Activated T-helper 2 cell treated with anti-CD3 and anti-CD28 coated beads, Interferon-gamma antibody, Interleukin-2, Interleukin-4, amounts not matched to agents 10 μg/mL and 5 μg/mL and 100 μg/mL, durations not matched to agents 14 hours and 24 hours and 36 hours (primary cell): ENCODE data around the gene GGA1. TPM values are rescaled to one million over a fixed set of nuclear protein-coding genes. Genes with fewer than 3 reads are reported as not detected.
A peak's percentile ranks its signal among the peaks of the same experiment; 100 is the strongest.

ENCODE experiments used
- DNase-seq: peaks from one replicate; pipeline ENCODE4 v3.0.0; 2021; ENCODE audit warnings: low spot score
- H3K27ac Mint-ChIP-seq: one replicate; pipeline ENCODE4 v1.8.0; 2021; ENCODE audit warnings: mixed read lengths
- H3K27me3 Mint-ChIP-seq: one replicate; pipeline ENCODE4 v1.8.0; 2021; ENCODE audit warnings: low read depth, mixed read lengths
- H3K36me3 Mint-ChIP-seq: one replicate; pipeline ENCODE4 v1.8.0; 2021; ENCODE audit warnings: low read depth, mixed read lengths
- H3K4me1 Mint-ChIP-seq: one replicate; pipeline ENCODE4 v1.8.0; 2021; ENCODE audit warnings: low read depth, mixed read lengths
- H3K4me3 Mint-ChIP-seq: one replicate; pipeline ENCODE4 v1.8.0; 2021; ENCODE audit warnings: low read depth, mild to moderate bottlenecking, moderate library complexity, mixed read lengths
- H3K9me3 Mint-ChIP-seq: one replicate; pipeline ENCODE4 v1.8.0; 2021; ENCODE audit warnings: mixed read lengths
- intact Hi-C: fragments of 100-400 bp; cut with micrococcal nuclease; formaldehyde crosslinking; loops from one replicate; pipeline ENCODE4 v1.15.1; 2023
- total RNA-seq: library from RNA; stranded (reverse); gene quantifications from 2 replicates; pipeline ENCODE4 v1.2.3, GENCODE V29; 2022

GGA1 gene
- total RNA-seq, 1 donor from 2014 or later, result 69.3 TPM

DNA sequence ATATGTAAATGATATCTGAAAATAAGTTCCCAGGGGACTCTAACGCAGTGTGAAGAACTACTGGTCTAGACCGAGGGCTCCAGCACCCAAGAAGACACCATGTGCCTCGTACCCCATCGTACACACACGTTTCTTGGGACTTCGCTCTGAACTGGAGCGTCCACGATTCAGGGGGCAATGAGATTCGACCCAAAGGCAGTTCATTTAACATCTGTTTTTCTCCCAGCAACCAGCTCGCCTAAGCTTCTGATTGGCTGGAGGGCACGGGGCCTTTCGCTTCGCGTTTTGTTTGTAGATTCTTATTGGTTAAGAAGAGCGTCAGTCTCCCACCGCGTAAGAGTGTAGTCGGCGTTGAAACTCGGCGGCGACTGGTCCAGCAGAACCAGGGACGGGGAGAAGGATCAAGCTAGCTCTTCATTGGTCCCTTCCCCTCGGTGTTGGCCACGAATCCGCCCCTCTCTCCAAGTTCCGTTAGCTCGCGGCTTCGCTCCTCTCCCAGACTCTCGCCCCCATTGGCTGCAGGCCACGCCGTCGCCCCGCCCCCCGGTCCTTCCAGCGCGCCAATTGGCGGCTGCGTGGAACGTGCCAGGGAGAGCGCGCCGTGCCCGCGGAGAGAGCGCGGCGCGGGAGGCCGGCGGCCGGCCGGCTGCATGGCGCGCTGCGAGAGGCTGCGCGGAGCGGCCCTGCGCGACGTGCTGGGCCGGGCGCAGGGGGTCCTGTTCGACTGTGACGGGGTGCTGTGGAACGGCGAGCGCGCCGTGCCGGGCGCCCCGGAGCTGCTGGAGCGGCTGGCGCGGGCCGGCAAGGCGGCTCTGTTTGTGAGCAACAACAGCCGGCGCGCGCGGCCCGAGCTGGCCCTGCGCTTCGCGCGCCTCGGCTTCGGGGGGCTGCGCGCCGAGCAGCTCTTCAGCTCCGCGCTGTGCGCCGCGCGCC lies 49.8 kb downstream of the GGA1 start, which contains the start of gene PDXP:
Gene PDXP, plus strand, starts transcription at position 591 of the 933 bp plus-strand sequence. Its CDS starts 60 bp downstream, at position 651.
- Mint-ChIP-seq H3K36me3 (peaks cover 22% of the 10 kb centered on the region), H3K4me1 (peaks cover 29% of the 10 kb centered on the region), H3K27me3 (no peaks in the 10 kb centered on the region), H3K4me3 (peak within 1 kb of the TSS; percentile 87), H3K27ac (peak within 1 kb of the TSS; percentile 89), H3K9me3 (no peaks in the 10 kb centered on the region)
- intact Hi-C loops, result loop anchor here (1.0 to 2.0 kb wide), 2 partner anchors 17 to 20 kb away; partner anchors contain the start of genes LGALS1 and SH3BP1
- DNase-seq, result peak; percentile 98

DNA sequence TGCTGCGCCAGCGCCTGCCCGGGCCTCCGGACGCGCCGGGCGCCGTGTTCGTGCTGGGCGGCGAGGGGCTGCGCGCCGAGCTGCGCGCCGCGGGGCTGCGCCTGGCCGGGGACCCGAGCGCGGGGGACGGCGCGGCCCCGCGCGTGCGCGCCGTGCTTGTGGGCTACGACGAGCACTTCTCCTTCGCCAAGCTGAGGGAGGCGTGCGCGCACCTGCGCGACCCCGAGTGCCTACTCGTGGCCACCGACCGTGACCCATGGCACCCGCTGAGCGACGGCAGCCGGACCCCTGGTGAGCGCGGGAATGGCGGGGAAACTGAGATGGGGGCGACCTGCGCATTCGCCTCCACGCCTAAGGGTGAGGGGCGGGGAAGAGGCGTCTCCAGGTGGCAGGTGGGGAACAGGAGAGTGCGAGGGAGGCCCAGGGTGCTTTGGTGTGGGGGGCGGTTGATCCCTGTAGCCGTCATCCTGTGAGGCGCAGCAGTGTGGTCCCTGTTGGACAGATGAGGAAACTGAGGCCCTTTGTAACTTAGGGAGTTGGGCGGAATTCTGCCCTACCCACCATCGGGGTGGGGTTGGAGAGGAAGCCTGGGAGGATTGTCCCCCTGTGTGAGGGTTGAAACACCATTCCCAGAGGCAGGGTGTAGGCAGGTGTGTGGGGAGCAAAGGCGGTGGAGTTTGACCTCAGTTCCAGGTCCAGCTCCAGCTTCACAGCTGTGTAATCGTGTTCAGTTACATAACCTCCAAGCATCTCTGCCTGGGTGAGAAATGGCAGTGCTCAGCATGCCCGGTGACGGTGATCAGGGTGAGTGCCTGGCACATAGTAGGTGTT lies 50.6 kb downstream of the GGA1 start:
- intact Hi-C loops, result loop anchor here (2.0 kb wide), 1 partner anchor 20 kb away; the partner anchor contains the start of gene SH3BP1
- Mint-ChIP-seq H3K9me3 (no peaks in the 10 kb centered on the region), H3K4me3 (peak overlapping the region; percentile 87), H3K36me3 (peaks cover 18% of the 10 kb centered on the region), H3K4me1 (peaks cover 29% of the 10 kb centered on the region), H3K27me3 (no peaks in the 10 kb centered on the region), H3K27ac (peak overlapping the region; percentile 47)
- no peak for DNase-seq

DNA sequence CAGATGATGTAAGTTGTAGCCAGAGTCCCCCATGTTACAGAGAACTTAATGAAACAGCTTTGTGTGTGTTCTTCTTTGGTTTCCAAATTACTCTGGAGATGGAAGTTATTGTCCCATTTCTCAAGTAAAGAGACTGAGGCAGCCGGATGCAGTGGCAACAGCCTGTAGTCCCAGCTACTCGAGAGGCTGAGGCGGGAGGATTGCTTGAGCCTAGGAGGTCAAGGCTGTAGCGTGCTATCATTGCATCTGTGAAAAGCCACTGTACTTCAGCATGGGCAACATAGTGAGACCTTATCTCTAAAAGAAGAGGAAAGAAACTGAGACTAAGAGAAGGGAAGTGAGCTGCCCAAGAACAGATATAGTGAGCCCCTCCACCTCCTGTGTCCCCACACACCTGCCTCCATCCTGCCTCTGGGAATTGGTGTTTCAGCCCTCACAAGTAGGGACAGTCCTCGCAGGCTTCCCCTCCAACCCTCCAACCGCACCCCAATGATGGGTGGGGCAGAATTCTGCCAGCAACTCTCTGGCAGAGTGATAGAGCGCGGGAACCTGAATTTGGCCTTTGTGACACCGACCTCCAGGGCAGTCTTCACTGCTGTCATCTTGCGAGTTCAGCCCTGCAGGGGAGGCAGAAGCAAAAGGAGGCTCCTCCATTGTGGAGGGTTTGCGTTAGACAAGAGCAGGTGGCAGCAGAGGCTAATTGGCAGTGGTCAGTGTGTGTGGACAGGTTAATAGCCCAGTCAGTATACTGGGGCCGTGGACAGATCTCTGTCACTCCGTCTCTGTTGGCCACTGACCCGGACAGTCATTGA lies 51.5 kb downstream of the GGA1 start:
- intact Hi-C loops, result loop anchor here (2.0 kb wide), 1 partner anchor 21 kb away; the partner anchor contains the start of gene SH3BP1
- H3K36me3 Mint-ChIP-seq, result peaks cover 15% of the 10 kb centered on the region
- H3K4me1 Mint-ChIP-seq, result peaks cover 29% of the 10 kb centered on the region
- no peaks in the 10 kb centered on the region for H3K27me3 Mint-ChIP-seq
- H3K27ac Mint-ChIP-seq, result peak overlapping the region; percentile 47
- H3K9me3 Mint-ChIP-seq, result no peaks in the 10 kb centered on the region
- no peak for DNase-seq
- peak overlapping the region; percentile 87 for H3K4me3 Mint-ChIP-seq

DNA sequence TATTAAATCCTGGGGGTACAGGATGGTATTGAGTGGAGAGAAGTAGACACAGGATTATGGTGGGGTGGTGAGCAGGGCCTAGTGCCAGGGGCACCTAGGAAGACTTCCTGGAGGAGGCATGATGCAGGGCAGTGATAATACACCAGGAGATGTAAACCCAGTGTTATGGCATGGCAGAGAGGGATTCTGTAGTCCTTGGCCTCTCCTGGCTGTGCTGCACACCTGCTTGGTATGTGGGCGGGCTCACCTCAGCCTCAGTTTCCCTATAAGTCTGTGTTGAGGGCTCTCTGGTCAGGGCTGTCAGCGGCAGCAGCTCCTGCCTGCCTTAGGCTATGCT lies 52.0 kb downstream of the GGA1 start:
- peaks cover 20% of the 10 kb centered on the region for H3K36me3 Mint-ChIP-seq
- no peak for DNase-seq
- intact Hi-C loops, result no loop called here
- no peak overlapping the region for H3K27ac Mint-ChIP-seq
- no peaks in the 10 kb centered on the region for H3K27me3 Mint-ChIP-seq
- peaks cover 29% of the 10 kb centered on the region for H3K4me1 Mint-ChIP-seq
- H3K4me3 Mint-ChIP-seq, result peak overlapping the region; percentile 87
- H3K9me3 Mint-ChIP-seq, result no peaks in the 10 kb centered on the region

DNA sequence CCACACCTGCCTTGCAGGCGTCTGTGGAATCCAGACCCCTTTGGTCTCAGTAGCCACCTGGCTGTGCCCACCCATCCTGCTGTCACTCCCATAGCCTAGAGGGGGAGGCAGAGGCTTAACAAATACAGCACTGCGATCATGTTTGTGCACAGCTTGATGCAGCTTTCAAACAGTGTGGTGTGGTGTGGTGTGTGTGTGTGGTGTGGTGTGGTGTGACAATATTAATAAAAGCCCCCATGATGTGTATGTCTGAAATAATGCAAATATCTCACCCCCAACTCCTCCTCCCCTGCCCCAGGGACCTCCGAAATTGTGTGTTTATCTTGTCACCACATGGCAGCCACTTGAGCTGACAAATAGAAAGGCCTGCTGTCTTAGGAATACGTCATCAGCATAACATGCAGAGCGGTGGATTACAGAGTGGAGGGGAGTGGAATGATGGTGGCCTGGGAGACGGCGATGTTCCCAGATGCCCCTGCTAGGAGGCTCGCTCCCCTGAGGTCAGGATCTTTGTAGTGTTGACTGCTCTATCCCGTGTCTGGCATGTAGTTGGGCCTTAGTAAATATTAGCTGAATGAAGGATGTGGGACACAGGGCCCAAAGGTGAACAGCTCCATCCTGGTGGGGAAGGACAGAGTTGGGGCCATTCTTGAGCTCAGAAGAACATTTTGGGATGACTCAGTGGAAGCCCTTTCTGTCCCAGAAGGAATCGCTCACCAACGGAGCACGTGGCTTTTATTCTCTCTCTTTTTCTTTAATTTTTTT lies 52.7 kb downstream of the GGA1 start:
- Mint-ChIP-seq H3K9me3 (no peaks in the 10 kb centered on the region), H3K4me3 (peak overlapping the region; percentile 87), H3K27ac (no peak overlapping the region), H3K36me3 (peaks cover 26% of the 10 kb centered on the region), H3K27me3 (no peaks in the 10 kb centered on the region), H3K4me1 (peaks cover 32% of the 10 kb centered on the region)
- intact Hi-C loops, result no loop called here
- DNase-seq, result no peak

DNA sequence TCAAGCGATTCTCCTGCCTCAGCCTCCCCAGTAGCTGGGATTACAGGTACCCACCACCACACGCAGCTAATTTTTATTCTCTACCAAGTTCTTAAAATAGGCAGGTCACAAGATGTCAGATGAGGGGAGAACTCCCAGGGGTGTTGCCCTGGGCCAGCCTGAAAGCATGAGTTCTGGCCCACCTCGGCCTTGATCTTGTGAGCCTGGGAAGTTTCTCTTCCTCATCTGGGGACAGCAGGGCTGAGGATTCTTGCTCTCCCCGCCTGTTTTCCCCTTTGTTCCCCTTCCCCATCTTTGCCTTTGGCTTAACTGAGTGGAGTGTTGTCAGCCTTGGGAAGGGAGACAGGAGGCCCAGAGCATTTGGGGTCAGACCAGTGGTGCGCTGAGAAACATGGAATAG lies 53.4 kb downstream of the GGA1 start:
- no peak overlapping the region for H3K4me3 Mint-ChIP-seq
- peaks cover 33% of the 10 kb centered on the region for H3K36me3 Mint-ChIP-seq
- intact Hi-C loops, result no loop called here
- H3K9me3 Mint-ChIP-seq, result no peaks in the 10 kb centered on the region
- H3K27ac Mint-ChIP-seq, result no peak overlapping the region
- peaks cover 35% of the 10 kb centered on the region for H3K4me1 Mint-ChIP-seq
- DNase-seq, result no peak
- H3K27me3 Mint-ChIP-seq, result no peaks in the 10 kb centered on the region

DNA sequence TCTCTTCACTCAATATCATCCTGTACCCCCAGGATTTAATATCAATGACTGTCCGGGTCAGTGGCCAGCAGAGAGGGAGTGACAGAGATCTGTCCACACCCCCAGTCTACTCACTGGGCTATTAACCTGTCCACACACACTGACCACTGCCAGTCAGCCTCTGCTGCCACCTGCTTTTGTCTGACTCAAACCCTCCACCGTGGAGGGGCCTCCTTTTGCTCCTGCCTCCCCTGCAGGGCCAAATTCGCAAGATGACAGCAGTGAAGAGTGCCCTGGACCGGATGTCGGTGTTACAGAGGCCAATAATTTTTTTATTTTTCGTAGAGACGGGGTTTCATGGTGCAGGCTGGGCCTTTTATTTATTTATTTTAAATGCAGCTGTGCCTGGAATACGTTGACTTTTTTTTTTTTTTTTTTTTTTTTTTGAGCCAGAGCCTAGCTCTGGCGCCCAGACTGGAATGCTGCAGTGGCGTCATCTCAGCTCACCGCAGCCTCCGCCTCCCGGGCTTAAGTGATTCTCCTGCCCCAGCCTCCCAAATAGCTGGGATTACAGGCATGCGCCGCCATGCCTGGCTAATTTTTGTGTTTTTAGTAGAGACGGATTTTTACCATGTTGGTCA lies 55.0 kb downstream of the GGA1 start:
- H3K36me3 Mint-ChIP-seq, result peaks cover 33% of the 10 kb centered on the region
- no peak for DNase-seq
- no peaks in the 10 kb centered on the region for H3K9me3 Mint-ChIP-seq
- H3K4me3 Mint-ChIP-seq, result no peak overlapping the region
- no peak overlapping the region for H3K27ac Mint-ChIP-seq
- H3K4me1 Mint-ChIP-seq, result peaks cover 29% of the 10 kb centered on the region
- intact Hi-C loops, result no loop called here
- no peaks in the 10 kb centered on the region for H3K27me3 Mint-ChIP-seq

DNA sequence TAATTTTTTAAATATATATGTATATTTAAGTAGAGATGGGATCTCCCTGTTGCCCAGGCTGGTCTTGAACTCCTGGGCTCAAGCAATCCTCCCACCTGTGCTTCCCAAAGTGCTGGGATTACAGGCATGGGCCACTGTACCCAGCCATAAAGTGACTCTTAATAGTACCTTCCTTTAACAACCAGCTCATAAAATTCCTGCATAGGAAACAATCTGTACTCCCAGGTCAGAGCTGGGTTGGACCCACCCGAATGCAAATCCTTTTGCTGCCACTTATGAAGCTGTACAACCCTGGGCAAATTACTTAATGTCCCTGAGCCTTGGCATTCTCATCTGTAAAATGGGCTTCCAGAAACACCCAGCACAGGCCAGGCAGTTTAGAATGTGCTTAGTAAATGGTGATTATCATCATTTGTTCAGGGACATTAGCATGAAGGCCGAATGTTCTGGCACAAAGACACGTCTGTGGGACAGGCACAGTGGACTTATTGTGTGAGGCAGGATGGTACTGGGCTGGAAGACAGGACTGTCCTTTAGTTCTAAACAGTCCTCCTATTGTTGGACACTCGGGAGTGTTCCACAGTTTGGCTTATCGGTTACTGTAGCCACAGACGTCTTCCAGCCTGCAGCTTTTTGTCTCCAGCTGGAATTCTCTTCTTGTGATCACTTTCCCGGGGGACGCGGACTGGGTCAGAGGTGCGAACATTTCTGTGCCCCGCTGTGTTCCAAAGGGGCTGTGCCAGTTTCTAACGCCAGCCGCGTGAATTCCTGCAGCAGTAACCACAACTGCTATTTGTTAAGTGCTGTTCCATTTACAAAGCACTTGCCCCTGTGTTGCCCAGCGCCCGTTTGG lies 55.8 kb downstream of the GGA1 start:
- Mint-ChIP-seq H3K4me3 (no peak overlapping the region), H3K27ac (no peak overlapping the region), H3K4me1 (peaks cover 30% of the 10 kb centered on the region), H3K27me3 (no peaks in the 10 kb centered on the region), H3K36me3 (peaks cover 34% of the 10 kb centered on the region), H3K9me3 (no peaks in the 10 kb centered on the region)
- no peak for DNase-seq
- intact Hi-C loops, result no loop called here

DNA sequence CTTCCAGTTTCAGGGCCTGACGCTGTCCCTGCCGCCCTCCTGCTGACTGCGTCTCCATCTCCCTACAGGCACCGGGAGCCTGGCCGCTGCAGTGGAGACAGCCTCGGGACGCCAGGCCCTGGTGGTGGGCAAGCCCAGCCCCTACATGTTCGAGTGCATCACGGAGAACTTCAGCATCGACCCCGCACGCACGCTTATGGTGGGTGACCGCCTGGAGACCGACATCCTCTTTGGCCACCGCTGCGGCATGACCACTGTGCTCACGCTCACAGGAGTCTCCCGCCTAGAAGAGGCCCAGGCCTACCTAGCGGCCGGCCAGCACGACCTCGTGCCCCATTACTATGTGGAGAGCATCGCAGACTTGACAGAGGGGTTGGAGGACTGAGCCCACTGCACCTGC lies 56.9 kb downstream of the GGA1 start:
- H3K4me1 Mint-ChIP-seq, result peaks cover 23% of the 10 kb centered on the region
- intact Hi-C loops, result no loop called here
- peaks cover 32% of the 10 kb centered on the region for H3K36me3 Mint-ChIP-seq
- no peak for DNase-seq
- H3K4me3 Mint-ChIP-seq, result no peak overlapping the region
- H3K27me3 Mint-ChIP-seq, result no peaks in the 10 kb centered on the region
- H3K9me3 Mint-ChIP-seq, result no peaks in the 10 kb centered on the region
- H3K27ac Mint-ChIP-seq, result no peak overlapping the region

DNA sequence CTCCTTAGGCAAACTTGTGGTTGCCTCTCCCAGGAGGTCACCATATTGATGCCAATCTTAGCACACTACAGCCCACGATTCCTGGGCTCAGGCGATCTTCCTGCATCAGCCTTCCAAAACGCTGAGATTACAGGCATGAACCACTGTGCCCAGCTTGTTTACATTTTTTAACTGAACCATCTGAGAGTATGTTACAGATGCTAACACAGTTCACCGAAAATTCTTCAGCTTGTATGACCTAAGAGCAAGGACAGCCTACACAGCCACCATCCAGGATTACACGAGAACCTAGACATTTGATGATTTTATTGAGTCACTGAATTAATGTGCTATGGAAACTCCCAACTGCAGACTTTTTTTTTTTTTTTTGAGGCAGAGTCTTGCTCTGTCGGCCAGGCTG lies 61.0 kb downstream of the GGA1 start:
- no peak overlapping the region for H3K27ac Mint-ChIP-seq
- no peaks in the 10 kb centered on the region for H3K27me3 Mint-ChIP-seq
- no peaks in the 10 kb centered on the region for H3K9me3 Mint-ChIP-seq
- DNase-seq, result no peak
- intact Hi-C loops, result no loop called here
- peaks cover 23% of the 10 kb centered on the region for H3K36me3 Mint-ChIP-seq
- no peak overlapping the region for H3K4me3 Mint-ChIP-seq
- peaks cover 30% of the 10 kb centered on the region for H3K4me1 Mint-ChIP-seq
